CD4-positive, alpha-beta T cell (primary cell): ENCODE data around the gene PHRF1. TPM values are rescaled to one million over a fixed set of nuclear protein-coding genes. Genes with fewer than 3 reads are reported as not detected.

ENCODE experiments used
- ATAC-seq: fragments of 200-7000 bp; cut with Tn5 transposase; one replicate; pipeline ENCODE4 v1.10.0; 2022; ENCODE audit warnings: mild to moderate bottlenecking; ENCODE audit not compliant: poor library complexity
- CTCF ChIA-PET: fragments of 350-600 bp; sonication (Branson Sonifier 250); formaldehyde crosslinking; loops from one replicate; lab custom pipeline; 2021; ENCODE audit warnings: antibody characterized with exemption, inconsistent platforms; lab: Charles Lee
- POLR2A ChIA-PET: fragments of 350-600 bp; sonication (Branson Sonifier 250); formaldehyde crosslinking; loops from one replicate; lab custom pipeline; 2021; ENCODE audit warnings: antibody characterized with exemption, inconsistent platforms; lab: Charles Lee
- DNase-seq, 14 experiments: peaks; one replicate each; pipeline ENCODE4 v3.0.0-alpha.2; 2013 to 2020; ENCODE audit warnings: mixed read lengths in 2 of 14
- H3K27ac ChIP-seq, 2 donors: one replicate each; pipeline versions ENCODE4 v1.5.1 to v1.7.0; 2013; ENCODE audit warnings: low read length in 2 of 2, low read depth in 1 of 2, mild to moderate bottlenecking in 1 of 2
- H3K27me3 ChIP-seq, 2 experiments: 1 replicate in 1 of 2; 2 replicates in 1 of 2; pipeline versions ENCODE4 v1.6.1 to v1.7.0; 2013; ENCODE audit warnings: low read length in 2 of 2, control low read depth in 1 of 2, mild to moderate bottlenecking in 1 of 2, moderate library complexity in 1 of 2; ENCODE audit not compliant: insufficient read depth in 2 of 2, control insufficient read depth in 1 of 2
- H3K36me3 ChIP-seq: one replicate; pipeline ENCODE4 v1.6.1; 2013; ENCODE audit warnings: low read length, control low read depth; ENCODE audit not compliant: insufficient read depth
- H3K4me1 ChIP-seq: one replicate; pipeline ENCODE4 v1.6.1; 2013; ENCODE audit warnings: low read length, control low read depth; ENCODE audit not compliant: insufficient read depth
- H3K4me3 ChIP-seq: one replicate; pipeline ENCODE4 v1.5.1; 2013; ENCODE audit warnings: mild to moderate bottlenecking, low read length, moderate library complexity
- H3K9me3 ChIP-seq, 2 experiments: 1 replicate in 1 of 2; 2 replicates in 1 of 2; pipeline versions ENCODE4 v1.6.1 to v1.7.0; 2013; ENCODE audit warnings: low read length in 2 of 2, mild to moderate bottlenecking in 2 of 2, control low read depth in 1 of 2, moderate library complexity in 1 of 2; ENCODE audit not compliant: control insufficient read depth in 1 of 2, insufficient read depth in 1 of 2
- H3K27ac Mint-ChIP-seq: one replicate; pipeline ENCODE4 v1.8.0; 2020; ENCODE audit warnings: mixed read lengths
- H3K27me3 Mint-ChIP-seq: one replicate; pipeline ENCODE4 v1.8.0; 2021; ENCODE audit warnings: mixed read lengths
- H3K36me3 Mint-ChIP-seq: one replicate; pipeline ENCODE4 v1.8.0; 2021; ENCODE audit warnings: low read depth, mixed read lengths
- H3K4me1 Mint-ChIP-seq: one replicate; pipeline ENCODE4 v1.8.0; 2021; ENCODE audit warnings: low read depth, mixed read lengths
- H3K4me3 Mint-ChIP-seq: one replicate; pipeline ENCODE4 v1.8.0; 2020; ENCODE audit warnings: mild to moderate bottlenecking, mixed read lengths
- H3K9me3 Mint-ChIP-seq: one replicate; pipeline ENCODE4 v1.8.0; 2020; ENCODE audit warnings: mixed read lengths
- CTCF ChIP-seq: fragments of 200-600 bp; IDR thresholded peaks from one replicate; pipeline ENCODE4 v1.8.0; 2022; ENCODE audit warnings: antibody characterized with exemption, mild to moderate bottlenecking
- intact Hi-C, 2 experiments: fragments of 100-400 bp; cut with DNase I in 1 of 2; cut with micrococcal nuclease in 1 of 2; formaldehyde crosslinking; loops; one replicate each; pipeline versions ENCODE4 v1.15.1 to v1.9.0; 2023 to 2025; cut with DNase I, micrococcal nuclease
- total RNA-seq, 174 experiments: library from RNA in 2 of 174; stranded (reverse) in 2 of 174; gene quantifications; one replicate each; pipeline ENCODE4 v1.2.3 and lab custom pipeline; 2021 to 2026

PHRF1 gene
- total RNA-seq, 2 experiments from 2014 or later: 37.1 to 37.6 TPM

GRCh38 chr11:639332-639955 lies 63.2 kb downstream of the PHRF1 start:
- Histone ChIP-seq H3K4me1 (peaks cover 33% of the 10 kb centered on the region), H3K27ac (no peak overlapping the region), H3K27me3 (peaks cover 29 to 32% of the 10 kb centered on the region in 2 experiments), H3K36me3 (peaks cover 12% of the 10 kb centered on the region), H3K9me3 (peaks cover 0 to 23% of the 10 kb centered on the region in 2 experiments), H3K4me3 (no peak overlapping the region)
- Mint-ChIP-seq H3K9me3 (no peaks in the 10 kb centered on the region), H3K36me3 (no peaks in the 10 kb centered on the region), H3K27me3 (peaks cover 40% of the 10 kb centered on the region), H3K4me1 (peaks cover 12% of the 10 kb centered on the region), H3K27ac (no peak overlapping the region), H3K4me3 (no peak overlapping the region)
- intact Hi-C loops: no loop called here
- peak in 1 of 14 experiments; percentile 33 for DNase-seq
- peak; percentile 30 for ATAC-seq
- ChIA-PET POLR2A (interaction anchor here (0.6 kb wide), 1 partner anchor 75 kb away, joined by 3 read pairs; no protein-coding TSS in a partner anchor), CTCF (no interaction called here)
- no peak for TF ChIP-seq CTCF

- H3K27ac ChIP-seq: no peak overlapping the region
- Mint-ChIP-seq H3K4me3 (peak overlapping the region; percentile 80), H3K4me1 (peaks cover 12% of the 10 kb centered on the region), H3K27ac (no peak overlapping the region), H3K27me3 (peaks cover 34% of the 10 kb centered on the region), H3K36me3 (no peaks in the 10 kb centered on the region), H3K9me3 (no peaks in the 10 kb centered on the region)
- POLR2A ChIA-PET: no interaction called here
- CTCF ChIA-PET: no interaction called here
- TF ChIP-seq CTCF: no peak
- DNase-seq: peak in 3 of 14 experiments; percentile 17 to 58 (median 43)
- H3K4me1 ChIP-seq: peaks cover 33% of the 10 kb centered on the region
- peak; percentile 42 for ATAC-seq
- H3K9me3 ChIP-seq: peaks cover 0 to 23% of the 10 kb centered on the region in 2 experiments
- no peak overlapping the region for H3K4me3 ChIP-seq
- H3K36me3 ChIP-seq: peaks cover 14% of the 10 kb centered on the region
- intact Hi-C loops: no loop called here
- H3K27me3 ChIP-seq: peaks cover 29 to 32% of the 10 kb centered on the region in 2 experiments
These were observed 63.9 kb downstream of the PHRF1 start for GRCh38 chr11:640021-640706.

GRCh38 chr11:641806-642370 lies 65.6 kb downstream of the PHRF1 start:
- ChIA-PET POLR2A (interaction anchor here (1.0 kb wide), 1 partner anchor 26 kb away, joined by 3 read pairs; the partner anchor contains the start of gene IRF7), CTCF (no interaction called here)
- intact Hi-C loops: no loop called here
- no peak overlapping the region for H3K4me3 ChIP-seq
- peaks cover 5% of the 10 kb centered on the region for H3K36me3 Mint-ChIP-seq
- H3K27me3 Mint-ChIP-seq: peaks cover 20% of the 10 kb centered on the region
- peaks cover 0 to 17% of the 10 kb centered on the region in 2 experiments for H3K9me3 ChIP-seq
- H3K4me1 Mint-ChIP-seq: peaks cover 12% of the 10 kb centered on the region
- H3K4me3 Mint-ChIP-seq: no peak overlapping the region
- ATAC-seq: no peak
- peaks cover 14% of the 10 kb centered on the region for H3K36me3 ChIP-seq
- H3K27ac ChIP-seq: no peak overlapping the region
- no peaks in the 10 kb centered on the region for H3K9me3 Mint-ChIP-seq
- peaks cover 30% of the 10 kb centered on the region for H3K4me1 ChIP-seq
- TF ChIP-seq CTCF: no peak
- no peak overlapping the region for H3K27ac Mint-ChIP-seq
- H3K27me3 ChIP-seq: peaks cover 19 to 23% of the 10 kb centered on the region in 2 experiments
- DNase-seq: no peak
